Stimulated activated naive CD4-positive, alpha-beta T cell treated with Interleukin-2 at 50 U/mL for 16 hours (primary cell): ENCODE results near the gene FGD6.
"Not testable (repeated sequence)": the region's sequence is repeated elsewhere in the genome, so short reads cannot be mapped to it uniquely, and the experiment has no call there.

Experiments
- DNase-seq: peaks from one replicate; lab custom pipeline; 2025; lab: John Stamatoyannopoulos, UW

The FGD6 gene

DNA sequence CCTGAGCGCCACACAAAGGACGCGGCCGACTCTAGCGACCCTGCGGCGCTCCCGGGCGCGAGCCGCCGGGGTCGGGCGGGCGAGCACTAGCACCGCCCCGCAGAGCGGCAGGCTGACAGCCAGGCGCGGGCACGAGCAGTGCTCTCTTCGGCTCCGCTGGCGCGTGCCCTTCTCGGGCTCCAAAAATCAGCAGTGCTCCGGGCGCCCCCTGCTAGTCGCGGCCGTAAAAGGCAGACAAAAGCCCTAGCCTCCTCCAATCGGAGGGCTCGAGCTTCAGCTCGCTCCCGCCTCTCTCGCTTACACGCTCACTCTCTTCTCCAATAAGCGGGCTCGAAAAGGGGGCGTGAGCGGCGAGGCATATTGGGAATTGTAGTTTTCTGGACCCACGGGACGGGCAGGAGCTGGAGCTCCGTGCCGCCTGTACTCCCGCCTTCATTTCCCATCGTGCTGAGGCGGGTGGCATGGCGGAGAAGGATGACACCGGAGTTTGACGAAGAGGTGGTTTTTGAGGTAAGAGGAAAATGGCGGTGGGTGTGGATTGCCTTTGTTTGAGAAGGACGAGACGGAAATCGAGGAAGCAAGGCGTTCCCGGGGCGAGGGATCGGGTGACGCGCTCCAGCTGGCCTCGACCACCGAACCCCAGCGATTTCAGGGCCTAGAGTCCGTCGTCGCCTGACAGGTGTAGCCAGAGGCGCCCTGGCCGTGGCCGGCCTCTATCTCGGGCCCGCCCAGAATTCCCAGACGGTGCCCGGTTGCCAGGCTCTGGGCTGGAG lies at the start of gene FGD6, which contains the start of gene VEZT:
FGD6 (minus strand) TSS at position 91 of the 773 bp plus-strand sequence. CDS start 227 bp downstream, outside the sequence.
VEZT (plus strand) TSS at position 431 of the 773 bp plus-strand sequence; CDS start at position 475, 44 bp downstream.
- DNase-seq = peak; percentile 98

DNA sequence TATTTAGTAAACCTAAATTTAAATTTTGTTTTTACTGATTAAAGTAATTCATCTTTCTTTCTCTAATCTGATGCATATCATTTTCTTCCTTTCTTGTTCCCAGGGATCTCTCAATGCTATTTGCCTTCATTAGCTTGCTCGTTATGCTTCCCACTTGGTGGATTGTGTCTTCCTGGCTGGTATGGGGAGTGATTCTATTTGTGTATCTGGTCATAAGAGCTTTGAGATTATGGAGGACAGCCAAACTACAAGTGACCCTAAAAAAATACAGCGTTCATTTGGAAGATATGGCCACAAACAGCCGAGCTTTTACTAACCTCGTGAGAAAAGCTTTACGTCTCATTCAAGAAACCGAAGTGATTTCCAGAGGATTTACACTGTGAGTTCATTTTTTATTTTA lies 49.0 kb upstream of the FGD6 start:
- DNase-seq = no peak

DNA sequence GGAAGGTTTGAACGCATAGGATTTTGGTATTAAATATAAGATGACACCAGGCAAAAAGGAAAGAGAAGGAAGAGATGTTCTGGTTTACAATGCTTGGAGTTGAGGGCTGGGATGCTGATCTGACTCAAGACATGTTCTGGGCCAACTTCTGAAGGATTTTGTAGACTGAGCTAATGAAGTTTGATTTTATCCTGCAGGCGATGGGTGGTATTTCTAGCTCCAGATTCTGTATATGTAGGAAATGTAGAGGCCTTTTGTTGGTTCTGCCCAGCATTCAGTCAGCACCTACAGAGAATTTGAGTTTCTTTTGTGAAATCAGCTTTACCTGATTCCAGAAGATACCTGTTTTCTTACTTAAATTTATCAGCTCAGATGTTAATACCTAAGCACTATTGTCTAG lies 48.5 kb upstream of the FGD6 start:
- DNase-seq = no peak

DNA sequence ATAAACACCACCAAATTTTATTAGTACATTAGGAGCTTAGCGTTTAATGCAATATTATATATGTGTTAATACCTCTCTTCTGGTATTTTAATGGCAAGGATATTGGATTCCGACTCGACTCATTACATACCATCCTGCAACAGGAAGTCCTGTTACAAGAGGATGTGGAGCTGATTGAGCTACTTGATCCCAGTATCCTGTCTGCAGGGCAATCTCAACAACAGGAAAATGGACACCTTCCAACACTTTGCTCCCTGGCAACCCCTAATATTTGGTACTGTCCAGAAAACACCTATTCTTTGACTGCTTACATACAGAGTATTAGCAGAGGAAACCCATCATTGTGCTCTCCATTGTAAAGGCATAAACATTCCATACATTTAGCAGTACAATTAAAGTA lies 45.5 kb upstream of the FGD6 start:
- no peak for DNase-seq

DNA sequence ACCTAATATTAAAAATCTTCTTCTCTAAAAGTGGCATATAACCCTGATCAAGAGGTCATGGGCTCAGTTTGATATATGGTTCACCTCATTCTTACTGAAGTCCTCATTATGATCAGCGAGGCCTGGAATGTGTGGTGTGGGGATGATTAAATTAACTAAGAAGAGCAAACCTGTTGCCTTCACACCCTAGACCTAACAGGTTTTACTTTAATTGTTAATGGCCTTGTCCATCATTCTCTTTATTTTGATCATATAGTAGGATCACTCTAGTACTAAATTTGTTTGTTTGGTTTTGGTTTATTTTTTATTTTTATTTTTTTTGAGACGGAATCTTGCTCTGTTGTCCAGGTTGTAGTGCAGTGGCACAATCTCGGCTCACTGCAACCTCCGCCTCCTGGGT lies 43.8 kb upstream of the FGD6 start:
- no peak for DNase-seq

DNA sequence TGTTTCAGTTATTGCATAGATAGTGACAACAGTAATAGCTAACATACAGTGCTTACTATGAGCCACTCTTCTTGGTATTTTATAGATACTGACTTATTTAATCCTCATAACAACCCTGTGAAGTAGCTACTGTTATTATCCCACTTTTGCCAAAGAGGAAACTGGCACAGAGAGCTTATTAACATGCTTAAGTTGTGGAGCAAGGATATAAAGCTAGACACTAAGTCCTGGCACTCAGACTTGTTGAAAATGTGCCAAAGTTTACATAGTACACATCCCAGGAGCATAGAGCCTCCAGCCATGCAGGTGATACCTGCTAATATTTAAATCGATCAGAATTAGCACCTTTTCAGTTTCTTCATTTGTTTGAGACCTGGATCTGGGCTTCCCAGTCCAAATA lies 42.1 kb upstream of the FGD6 start:
- DNase-seq = no peak

DNA sequence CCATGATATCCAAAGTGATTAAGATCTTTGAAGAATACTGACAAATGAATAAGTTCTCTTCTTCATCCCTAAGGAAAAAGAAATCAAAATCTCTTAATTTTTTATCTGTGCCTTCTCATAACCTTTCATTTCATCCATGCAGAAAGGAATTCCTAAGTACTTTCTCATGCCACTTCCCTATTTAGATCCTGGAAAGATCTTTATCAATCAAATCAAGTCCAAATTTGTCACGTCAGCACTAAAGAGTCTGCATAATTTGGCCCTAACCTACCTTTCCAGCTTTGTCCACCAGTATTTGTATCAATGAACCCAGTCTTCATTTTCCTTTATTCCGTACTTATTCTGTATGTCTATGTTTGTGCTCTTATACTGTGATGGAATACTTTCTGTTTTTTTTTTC lies 41.5 kb upstream of the FGD6 start:
- DNase-seq = no peak

DNA sequence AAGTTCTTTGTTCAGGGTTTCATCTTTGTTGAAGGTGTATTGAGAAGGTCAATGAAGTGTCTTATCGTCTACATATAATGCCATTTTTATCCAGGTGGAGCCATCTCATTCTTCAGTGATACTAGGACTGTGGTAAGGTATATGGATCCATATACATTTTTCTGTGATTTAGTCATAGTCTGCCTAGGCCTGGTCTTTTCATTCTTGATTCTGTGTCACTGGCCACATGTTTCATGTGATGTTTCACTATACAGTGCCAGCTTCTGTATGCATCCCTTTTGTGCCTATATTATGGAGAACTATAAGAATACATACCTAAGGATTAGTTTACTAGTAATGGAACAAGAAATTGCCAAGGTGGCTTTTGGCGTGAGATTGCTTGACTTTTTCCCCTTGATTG lies 40.9 kb upstream of the FGD6 start:
- DNase-seq = no peak

DNA sequence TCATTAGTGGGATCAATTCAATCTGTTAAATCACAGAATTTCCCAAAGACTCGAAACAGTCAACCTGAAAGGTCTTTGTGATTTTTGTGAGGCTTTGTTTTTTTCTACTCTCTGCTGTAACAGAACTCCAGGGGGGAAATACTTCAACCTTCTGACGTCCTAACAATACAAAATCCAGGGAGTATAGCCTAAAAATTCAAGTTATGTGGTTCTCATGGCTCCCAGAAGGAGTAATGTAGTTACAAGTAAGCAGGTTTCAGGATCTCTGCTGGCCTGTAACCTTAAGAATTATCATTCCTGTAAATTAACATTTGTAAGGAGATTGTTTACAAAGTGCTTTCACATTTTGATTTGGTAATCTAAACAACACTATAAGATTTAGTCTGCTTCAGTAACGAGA lies 40.3 kb upstream of the FGD6 start:
- DNase-seq = no peak

DNA sequence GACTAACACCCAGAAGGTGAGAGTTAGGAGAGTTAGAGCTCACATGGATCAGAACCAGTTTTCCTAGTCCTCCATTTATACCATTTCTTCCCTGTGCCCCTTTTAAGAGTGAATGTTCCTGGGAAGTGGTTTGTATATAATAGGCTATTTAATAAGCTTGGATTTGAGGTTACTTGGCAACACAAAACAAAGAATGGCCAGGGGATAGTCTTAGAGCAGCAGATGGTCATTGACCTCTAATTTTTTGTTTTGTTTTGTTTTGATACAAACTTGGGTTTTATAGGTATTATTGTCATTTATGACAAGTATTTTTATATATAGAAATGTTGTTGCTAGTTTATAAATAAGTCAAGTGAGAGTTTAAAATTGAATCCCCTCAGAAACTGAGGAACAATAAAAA lies 36.1 kb upstream of the FGD6 start:
- no peak for DNase-seq

DNA sequence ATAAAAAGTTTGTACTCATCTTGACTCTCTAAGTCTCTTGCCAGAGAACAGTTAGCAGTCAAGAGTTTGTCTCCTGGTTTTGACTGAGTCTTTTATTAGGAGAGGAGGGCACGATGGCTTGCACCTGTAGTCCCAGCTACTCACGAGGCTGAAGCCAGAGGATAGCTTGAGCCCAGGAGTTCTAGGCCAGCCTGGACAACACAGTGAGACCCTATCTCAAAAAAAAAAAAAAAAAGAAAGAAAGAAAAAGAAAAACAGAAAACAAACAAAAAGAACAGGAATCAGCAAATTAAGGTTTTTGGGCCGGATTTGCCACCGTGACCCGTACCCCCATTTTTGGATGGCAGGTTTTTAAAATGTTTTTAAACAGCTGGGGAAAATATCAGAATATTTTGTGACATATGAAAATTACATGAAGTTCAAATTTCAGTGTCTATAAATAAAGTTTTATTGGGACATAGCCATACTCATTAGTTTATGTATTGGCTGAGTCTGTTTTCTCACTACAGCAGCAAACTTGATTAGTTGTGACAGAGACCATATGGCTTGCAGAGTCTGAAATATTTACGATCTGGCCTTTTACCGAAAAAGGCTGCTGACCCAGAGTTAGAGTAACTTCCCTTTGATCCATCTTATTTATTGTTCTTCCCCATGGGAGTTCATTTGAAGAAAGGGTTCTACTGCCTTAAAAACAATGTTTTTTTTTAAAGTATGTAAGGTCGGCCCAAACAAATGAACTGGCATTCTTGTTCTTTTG lies 31.5 kb upstream of the FGD6 start:
- no peak for DNase-seq

DNA sequence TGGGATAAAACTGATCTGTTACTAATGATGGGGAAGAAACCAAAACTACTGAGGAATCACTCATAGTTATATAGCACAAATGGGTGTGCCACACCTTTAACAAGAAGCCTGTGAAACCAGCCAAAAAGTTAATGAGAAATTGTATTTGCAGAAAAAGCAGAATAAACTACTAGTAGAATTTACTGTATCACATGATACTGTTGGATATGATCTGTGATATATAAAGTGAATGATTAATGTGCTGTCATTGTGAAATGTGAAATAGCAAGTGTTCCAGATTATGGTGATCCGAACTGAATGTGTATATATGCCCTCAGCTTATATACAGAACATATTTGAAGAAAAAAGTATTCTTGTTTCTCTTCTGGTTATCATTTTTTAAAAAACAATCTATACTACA lies 30.8 kb upstream of the FGD6 start:
- no peak for DNase-seq

DNA sequence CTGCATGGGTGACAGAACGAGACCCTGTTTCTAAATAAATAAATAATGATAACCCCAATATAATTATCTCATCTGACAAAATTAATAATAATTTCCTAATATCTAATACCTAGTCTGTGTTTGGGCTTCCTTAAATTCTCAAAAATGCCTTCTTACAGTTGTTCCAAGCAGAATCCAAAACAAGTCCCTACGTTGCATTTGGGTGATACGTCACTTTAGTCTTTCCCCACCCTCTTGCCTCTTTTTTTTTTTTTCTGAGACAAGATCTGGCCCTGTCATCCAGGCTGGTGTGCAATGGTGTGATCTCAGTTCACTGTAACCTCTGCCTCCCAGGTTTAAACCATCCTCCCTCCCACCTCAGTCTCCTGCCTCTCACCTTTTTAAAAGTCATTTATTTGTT lies 27.1 kb upstream of the FGD6 start:
- DNase-seq = no peak

DNA sequence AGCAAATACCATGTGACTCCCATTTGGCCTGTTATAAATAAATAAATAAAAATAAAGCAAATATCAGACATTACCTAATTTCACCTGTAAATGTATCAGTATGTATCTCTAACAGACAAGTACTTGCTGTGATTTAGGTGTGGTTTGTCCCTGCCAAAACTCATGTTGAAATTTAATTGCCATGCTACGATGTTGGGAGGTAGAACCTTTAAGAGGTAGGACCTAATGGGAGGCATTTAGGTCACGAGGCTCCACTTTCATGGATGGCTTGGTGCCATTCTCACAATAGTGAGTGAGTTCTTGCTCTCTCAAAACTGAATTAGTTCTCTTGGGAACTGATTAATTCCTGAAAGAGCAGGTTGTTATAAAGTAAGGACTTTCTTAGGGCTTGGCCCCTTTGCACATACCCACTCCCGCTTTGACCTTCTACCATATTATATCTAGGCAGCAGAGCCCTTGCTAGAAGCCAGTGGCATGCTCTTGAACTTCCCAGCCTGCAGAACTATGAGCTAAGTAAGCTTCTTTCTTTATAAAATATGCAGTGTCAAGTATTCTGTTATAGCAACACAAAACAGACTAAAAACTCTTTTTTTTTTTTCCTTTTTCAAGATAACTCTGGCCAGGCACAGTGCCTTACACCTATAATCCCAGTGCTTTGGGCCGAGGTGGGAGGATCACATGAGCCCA lies 26.4 kb upstream of the FGD6 start:
- no peak for DNase-seq

DNA sequence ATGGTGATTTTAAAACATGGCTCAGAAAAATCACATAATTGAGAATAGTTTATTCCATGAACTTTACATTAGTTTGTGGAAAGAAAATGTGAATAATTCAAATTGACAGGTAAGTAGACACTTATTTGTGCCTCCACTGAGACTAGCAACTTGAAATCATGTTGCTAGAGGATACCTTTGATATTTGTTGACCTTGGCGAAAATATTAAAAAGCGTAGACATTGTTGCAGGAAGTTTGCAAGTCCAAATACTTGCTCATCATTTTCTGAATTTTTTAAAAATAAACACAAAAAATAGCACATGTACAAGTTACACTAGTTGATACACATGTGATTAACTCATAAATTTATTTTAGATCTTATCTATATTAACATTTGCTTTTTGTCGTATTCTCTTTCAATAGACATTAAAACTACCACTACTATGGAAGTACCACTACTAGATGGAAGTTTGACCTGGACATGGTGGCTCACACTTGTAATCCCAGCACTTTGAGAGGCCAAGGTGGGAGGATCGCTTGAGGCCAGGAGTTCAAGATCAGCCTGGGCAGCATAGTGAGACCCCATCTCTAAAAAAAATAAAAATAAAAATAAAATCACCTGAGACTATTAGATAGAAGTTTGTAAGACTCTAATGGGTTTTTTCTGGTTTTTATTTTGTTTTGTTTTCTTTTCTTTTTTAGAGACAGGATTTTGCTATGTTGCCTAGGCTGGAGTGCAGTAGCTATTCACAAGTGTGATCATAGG lies 24.7 kb upstream of the FGD6 start:
- DNase-seq = no peak

DNA sequence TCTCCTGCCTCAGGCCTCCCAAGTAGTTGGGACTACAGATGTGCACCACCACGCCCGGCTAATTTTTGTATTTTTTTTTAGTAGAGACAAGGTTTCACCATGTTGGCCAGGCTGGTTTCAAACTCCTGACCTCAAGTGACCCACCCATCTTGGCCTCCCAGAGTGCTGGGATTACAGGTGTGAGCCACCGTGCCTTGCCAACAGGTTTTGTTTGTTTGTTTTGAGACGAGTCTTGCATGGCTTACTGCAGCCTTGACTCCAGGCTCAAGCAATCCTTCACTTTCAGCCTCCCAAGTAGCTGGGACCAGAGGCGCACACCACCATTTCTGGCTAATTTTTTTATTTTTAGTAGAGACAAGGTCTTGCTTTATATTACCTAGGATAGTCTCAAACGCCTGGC lies 23.9 kb upstream of the FGD6 start:
- not testable (repeated sequence) for DNase-seq

DNA sequence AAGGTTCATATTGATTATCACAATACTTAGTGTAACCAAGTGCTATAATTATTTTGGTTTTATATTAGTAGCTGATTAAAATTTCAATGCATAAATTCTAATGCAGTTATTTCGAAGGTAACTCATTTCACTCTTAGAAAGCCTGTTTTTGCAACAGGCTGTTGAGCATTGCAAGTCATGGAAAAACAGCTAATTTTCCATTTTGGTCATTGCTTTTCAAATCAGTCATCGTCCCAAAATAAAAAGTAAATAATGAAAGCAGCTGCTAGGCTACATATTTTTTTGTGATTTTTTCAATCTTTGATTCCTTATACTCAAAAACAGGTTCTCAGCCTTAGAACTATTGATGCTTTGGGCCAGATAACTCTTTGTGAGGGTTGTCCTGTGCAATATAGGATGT lies 23.3 kb upstream of the FGD6 start:
- no peak for DNase-seq

DNA sequence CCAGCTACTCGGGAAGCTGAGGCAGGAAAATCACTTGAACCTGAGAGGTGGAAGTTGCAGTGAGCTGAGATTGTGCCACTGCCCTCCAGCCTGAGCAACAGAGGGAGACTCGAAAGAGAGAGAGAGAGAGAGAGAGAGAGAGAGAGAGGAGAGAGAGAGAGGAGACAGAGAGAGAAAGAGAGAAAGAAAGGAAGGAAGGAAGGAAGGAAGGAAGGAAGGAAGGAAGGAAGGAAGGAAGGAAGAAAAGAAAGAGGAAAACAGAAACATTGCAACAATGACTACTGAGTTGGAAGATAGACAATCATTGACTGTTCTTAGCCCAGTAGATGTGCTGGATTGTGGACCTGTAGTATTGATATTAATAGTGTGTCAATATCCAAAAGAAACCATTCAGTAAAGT lies 22.6 kb upstream of the FGD6 start:
- DNase-seq = not testable (repeated sequence)

DNA sequence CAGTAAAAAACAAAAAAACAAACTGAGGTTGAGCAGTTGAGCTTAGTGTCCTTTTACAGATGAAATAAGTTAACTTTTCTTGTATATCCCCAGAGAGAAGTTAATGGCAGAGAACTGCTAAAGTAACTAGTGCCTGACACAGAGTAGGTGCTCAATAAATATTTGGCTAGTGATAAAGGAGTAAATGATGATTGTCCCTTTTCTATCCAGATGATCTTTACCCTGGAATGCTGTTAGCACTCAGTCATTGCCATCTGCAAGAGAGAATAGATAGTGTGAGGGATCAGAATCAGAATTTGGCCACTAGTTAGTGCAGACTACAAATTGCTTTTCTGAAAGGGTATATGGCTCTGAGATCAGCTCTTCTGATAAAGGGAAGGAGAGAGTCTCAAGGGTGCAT lies 21.9 kb upstream of the FGD6 start:
- DNase-seq = no peak

DNA sequence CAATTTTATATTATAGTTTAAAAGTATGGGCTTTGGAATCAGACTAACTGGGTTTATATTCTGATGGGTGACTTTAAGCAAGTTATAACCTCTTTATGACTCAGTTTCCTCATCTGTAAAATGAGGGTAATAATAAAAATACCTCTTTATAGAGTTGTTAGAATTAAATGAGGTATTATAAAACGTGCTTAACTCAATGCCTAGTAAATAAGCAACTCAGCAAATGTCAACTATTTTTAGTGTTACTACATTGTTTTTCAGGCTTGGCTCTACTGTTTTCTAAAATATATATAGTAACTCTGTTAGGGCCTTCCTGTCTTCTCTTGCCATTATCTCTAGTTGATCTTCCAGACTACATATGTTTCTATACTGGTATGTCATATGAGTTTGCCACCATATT lies 20.9 kb upstream of the FGD6 start:
- DNase-seq = no peak

DNA sequence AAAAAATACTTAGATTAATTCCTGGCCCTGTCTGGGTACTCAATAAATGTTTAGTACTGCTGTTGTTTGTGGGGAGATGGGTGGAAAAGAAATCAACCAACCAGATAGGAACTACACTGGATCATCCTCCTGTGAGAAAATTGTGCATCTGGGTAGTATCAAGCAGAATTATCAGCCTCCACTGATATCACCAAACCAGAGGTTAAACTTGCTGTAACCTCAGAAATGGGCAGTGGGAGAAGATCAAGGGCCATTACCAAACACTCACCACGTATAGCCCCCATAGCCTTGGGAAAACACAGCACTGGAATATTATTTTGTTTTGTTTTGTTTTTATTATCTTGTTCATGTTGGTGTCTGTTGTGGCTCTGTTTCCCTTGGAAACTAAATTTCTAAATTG lies 20.0 kb upstream of the FGD6 start:
- DNase-seq = no peak

DNA sequence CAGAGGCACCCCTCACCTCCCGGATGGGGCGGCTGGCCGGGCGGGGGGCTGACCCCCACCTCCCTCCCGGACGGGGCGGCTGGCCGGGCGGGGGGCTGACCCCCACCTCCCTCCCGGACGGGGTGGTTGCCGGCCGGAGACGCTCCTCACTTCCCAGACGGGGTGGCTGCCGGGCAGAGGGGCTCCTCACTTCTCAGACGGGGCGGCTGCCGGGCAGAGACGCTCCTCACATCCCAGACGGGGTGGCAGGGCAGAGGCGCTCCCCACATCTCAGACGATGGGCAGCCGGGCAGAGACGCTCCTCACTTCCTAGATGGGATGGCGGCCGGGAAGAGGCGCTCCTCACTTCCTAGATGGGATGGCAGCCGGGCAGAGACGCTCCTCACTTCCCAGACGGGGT lies 18.4 kb upstream of the FGD6 start:
- DNase-seq = not testable (repeated sequence)
